ENCODE measurements around the gene HOXD8.

GRCh38 chr2:176092270-176093144 lies 37.0 kb upstream of the HOXD8 start, which contains the start of gene HOXD13:
- no peak for TF ChIP-seq CTCF (IDR thresholded peaks at IDR 0.05)
- no peak for TF ChIP-seq POLR2A (IDR thresholded peaks at IDR 0.05)

Data from upper lobe of left lung (tissue), 4 donors.